SIG-M5 treated with dmso at 0.1 percent for 504 hours (cell line): ENCODE data around the gene HOXC9.

Source experiments
- DNase-seq: peaks from one replicate; lab custom pipeline; 2025; ENCODE audit not compliant: unreplicated experiment; lab: John Stamatoyannopoulos, UW

Gene HOXC9

DNA sequence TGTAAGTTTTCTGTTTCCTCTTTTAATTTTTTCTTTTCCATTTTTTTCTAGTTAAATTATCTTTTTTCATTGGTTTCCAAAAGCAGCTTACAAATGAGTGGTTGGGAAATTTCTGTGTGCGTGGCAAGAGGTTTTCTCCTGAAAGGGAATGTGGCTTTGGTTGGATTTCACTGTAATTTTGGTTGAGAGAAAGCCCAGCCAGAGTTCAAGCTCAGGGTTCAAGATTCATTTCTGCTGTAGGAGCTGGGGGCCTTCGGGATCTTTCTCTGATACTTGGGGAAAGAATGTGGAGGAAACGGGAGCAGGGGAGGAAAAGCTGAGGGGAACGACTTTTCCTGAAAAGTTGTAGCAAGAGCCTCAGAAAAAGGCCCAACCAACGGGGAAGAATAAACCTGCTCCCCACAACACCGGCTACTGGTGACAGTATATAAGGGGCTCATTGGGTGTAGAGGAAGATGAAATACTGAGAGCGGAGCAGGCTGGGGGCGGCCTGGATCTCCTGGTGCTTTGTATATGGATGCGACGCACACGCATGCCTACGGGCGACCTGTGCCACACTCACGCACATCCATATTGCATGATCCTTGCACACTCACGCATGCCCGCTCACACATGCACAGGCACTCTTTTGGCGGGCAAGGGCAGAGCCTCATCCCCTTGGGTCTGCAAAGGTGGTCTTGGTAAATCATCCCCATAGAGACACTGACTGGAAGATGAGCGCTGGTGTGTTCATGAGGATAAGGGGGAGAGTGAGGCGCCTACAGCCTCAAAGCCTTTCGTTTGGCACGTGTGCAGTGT lies 13.1 kb upstream of the HOXC9 start:
- no peak for DNase-seq

DNA sequence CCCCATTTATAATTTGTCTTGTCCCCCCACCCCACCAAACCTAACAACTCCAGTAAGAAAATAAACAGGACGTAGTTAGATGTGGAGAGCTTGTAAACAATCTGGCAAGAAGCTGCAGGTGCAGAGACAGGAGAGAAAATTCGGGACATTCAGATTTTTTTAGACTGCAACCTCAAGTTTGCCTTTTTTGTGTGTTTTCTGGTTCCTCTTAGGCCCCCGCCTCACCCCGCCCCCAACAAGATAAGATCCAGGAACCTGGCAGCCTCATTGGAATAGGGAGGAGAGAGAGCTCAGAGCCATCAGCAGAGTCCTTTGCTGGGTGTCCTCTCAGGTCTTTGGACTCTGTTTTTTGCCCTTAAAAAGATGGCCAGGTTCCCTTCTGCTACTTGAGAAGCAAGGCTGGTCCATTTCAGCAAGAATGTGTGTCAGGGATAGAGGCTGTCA lies 12.2 kb upstream of the HOXC9 start:
- no peak for DNase-seq

DNA sequence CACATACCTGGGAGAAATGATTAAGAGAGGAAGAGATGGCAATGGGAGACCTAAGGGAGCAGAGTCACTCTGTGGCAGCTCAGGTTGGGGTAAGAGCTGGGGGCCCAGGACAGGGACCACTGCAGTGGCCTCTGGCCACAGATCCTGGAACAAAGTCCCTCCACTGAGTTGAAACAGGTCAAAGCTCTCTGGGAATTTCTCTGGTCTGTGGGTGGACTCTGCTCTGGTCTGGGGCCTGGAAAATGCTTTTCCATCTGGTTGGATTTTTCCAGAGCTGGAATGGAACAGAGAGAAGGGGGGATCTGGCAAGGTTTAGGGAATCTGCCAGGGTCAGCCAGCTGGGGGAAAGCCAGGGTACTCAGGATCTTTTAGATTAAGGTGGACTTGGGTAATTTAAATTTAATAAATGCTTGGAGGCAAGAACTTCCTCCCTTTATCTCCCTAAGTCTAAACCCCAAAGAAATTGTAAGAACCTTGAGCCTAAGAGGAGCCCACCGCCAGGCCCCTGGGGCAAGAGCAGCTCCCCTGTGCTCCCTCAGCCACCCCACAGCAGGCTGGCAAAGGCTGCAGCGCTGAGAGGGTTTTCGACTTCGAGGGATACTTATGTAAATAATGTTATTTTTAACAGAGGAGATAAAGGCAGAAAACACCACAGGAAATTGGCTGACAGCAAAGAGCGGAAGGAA lies 11.3 kb upstream of the HOXC9 start:
- DNase-seq: no peak

- peak; percentile 85 for DNase-seq
Observed at GRCh38 chr12:53989227-53990113, 10.5 kb upstream of the HOXC9 start.

DNA sequence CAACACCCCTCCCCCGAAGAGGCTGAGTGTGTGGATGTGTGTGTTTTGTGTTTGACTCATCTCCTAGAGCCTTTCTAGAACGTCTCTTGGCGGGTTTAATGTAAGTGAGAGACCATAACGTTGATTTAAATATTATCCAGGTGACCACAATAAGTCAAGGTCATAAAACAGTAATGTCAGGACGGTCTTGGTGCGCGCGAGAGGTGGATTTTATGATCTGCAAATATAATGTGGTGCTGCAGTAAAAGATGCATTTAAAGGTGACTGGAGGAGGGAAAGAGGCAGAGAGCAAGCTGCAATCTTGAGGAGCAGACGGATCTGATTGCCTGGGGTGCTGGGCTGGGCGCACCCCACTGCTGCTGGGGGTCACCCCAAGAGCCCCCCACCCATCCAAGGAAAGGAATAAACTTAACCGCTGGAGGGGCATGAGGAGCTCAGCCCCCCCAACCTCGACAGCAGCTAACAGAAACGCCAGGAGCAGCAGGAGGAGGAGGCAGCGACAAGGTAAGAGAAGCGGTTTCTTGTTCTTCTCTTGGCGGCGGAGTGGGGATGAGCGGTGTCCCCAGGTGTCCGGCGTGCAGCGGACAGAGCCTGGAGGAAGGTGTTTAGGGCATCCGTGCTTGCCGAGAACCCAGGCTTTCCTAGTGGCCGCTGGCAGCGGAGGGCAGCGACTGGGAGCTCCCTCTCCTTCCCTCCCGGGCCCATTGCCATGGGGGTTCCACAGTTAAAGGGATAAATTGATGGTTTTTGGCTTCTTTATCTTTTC lies 9.5 kb upstream of the HOXC9 start:
- no peak for DNase-seq

DNA sequence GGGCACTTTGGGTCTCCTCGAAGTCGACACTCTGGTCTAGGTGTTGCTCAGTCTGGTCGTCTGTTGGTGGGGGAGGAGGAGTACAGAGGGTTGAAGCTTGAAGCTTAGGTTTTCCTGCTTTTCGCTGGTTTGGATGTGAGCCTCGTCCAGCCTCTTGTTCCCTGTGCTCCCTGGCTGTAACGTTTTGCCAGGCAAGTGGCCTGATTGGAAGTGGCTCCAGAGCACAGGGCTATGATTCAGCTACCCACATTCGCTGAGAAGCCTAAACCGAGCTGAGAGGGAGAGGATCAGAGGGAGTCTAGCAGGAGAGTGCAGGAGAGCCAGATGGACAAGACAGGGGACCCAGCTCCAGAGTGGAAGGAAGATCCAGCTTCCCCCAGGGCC lies 8.9 kb upstream of the HOXC9 start:
- no peak for DNase-seq

GRCh38 chr12:53992377-53992889 lies 7.5 kb upstream of the HOXC9 start:
- DNase-seq: no peak

DNA sequence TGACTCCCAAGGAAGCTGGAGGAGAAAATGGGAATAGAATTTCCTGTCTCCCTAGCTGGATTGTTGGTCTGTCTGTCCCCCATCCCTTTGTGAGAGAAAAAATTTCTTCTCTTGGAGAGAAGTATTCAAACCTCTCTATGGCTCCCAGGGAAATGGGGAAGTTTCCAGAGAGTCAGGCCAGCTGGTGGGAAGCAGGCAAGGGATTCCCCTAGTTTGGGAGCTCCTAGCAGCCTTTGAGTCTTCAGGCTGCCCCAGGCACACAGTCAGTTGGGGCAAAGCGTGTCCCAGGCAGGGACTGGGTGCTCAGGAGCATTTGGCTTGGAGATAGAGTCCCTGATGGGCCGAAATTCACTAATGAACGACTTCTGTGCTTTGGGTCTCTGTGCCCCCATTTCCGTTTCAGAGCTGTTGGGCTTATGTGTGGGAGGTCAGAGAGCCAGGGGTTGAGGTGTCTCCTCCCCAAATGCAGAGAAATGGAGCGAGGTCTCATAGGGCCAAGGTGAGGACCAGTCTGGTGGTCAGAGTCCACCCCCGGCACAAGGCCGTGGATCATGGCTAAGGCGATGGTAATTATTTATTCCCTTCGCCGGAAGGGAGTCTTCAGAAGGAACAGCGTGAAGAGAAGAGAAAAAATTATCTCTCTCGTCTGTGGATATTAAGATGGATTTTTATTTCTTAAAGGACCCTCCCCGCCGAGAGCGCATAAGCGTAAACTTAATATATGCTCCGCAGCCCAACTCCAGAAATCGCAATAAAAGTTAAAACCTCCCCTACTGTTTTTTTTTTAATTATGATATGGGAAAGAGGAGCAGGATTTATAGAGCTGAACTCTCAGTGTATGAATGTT lies 6.6 kb upstream of the HOXC9 start:
- DNase-seq: no peak

DNA sequence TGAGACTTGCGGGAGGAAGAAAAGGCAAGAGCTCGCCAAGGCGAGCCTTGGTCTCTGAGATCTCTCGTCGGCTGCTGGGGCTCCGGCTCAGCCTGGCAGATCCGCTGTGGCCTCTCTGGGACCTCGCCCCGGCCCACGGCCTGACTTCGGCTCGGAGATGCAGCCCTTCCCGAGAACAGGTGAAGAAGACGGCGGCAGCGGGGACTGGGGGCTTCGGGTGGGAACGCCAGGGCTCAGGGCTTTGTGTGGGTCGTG lies 6.0 kb upstream of the HOXC9 start:
- no peak for DNase-seq

DNA sequence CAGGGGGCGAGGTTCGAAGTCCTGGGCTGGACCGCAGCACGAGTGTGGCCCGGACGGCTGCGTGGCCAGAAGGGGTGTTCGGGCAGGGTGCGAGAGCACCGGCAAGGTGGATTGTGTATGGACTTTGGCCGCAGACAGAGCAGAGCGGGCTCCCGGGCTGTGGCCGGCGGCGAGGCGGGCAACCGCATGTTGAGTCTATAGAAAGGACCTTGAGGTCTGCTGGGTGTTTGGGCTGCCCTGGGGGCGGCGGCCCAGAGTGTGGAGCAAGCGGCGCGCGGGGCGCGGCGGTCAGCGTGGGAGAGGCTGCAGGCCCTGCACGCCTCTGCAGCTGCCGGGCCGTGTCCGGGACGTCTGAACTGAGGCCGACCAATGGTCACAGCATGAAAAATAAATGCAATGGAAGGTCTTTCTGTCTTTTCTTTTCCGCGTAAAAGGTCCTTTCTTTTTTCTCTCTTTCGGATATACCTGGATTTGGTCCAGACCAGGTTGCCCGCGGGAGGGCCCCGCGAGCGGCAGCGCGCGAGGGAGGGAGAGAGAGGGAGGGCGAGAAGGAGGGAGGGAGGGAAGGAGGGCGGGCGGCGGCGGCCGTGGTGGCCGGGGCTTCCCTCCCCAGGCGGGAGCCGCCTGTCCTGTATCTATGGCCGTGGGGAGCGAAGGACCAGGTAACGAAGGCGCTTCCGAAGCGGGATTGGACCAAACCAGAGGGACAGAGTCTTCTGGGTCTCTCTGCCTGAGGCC lies 5.5 kb upstream of the HOXC9 start:
- DNase-seq: no peak

DNA sequence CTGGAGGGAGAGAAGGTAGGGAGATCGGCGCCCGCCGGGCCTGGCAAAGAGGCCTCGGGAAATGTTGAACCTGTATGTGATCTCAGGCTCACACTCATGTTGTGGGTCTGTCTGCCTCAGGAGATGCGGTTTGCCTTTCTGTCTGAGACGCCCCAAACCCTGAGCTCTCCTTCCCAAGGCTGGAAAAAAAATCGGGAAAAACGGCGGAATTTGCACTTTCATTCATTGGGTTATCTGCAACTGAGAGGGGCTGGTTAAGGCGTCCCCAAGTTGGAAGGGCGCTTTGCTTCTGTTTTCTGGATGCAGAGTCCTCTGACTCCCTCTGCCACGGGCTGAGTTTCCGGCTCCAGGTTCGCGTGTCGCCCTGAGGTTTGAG lies 5.0 kb upstream of the HOXC9 start:
- no peak for DNase-seq

GRCh38 chr12:53995378-53996239 lies 4.4 kb upstream of the HOXC9 start:
- peak; percentile 47 for DNase-seq

GRCh38 chr12:53996240-53997203 lies 3.4 kb upstream of the HOXC9 start:
- DNase-seq: no peak

DNA sequence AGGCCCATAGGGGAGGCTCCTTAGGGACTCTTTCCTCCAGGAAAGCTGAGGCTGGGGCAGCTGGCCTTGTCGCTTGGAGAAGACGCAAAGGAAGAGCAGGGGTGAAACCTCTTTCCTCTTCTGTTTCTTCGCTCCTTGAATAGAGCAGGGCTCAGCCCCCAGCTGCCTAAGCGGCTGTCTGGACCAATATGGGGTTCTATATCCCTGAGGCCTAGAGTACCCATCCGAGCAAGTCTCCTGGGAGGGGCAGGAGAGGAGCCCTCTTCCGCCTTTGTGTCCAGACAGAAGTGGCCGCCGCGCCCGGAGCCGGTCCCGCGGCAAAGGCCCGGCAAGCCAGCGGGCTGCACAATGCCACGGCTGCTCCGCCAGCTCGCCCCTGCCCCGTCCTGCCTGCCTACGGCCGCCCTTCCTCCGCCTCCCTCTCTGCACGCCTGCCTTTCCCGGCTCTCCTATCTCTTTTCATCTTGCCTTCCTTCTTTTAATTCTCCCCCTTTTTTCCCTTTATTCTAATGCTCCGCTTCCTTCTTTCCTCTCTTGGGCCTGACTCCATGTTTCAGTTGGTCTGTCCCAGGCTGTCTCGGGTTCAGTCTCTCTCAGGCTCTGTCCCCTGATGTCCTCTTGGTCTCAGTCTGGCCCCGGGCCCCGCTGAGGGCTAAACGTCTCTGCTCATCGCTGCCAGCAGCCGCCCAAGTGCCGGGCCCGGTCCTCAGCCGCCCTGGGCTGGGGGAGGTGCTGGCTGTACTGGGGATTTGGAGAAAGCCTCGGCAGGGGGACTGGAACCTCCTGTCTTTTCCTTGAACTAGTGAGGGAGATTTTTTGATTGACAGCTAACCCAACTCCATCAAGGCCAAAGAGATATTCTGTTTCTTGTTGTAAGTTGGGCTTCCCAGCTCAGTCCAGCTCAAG lies 2.5 kb upstream of the HOXC9 start:
- no peak for DNase-seq

DNA sequence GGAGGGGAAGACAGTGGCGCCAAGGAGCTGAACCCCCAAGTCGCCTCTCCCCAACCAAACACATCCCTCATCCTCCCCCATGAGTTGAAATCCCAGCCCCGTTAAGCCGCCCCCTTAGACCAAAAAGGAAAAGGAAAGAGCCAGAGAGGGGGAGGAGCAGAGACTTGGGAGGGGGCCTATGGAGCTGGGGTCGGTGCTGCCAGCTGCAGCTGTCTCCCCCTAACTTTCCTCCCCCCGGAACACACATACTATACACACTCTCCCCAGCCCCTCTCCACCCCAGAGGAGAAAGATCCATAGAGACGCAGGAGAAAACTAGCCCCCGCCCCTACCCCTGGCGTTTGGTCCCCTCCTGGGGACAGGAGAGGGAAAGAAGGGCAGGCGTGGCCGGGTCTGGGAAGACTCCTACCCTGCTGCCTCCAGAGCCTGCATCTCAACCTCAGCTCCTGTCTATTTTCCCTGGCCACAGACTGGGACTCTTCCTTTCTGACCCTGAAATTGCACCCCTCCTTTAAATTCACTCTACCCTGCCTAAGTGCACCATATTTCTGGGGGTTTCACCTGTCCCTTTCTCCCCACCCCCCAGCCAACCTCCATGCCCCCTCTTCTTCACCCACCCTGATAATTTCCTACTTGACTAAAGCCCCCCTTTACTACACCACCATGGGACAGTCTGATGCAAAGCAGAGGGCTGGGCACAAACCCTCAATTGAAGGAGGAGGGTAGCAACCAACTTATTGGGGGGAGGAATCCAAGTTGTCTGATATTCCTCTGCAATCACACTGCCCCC lies 1.7 kb upstream of the HOXC9 start:
- no peak for DNase-seq

GRCh38 chr12:53998900-53999236 lies 1.1 kb upstream of the HOXC9 start:
- DNase-seq: no peak
